GM19463 (cell line): ENCODE data around the gene KRT7.

Experiments
- ATAC-seq: cut with Tn5 transposase; IDR thresholded peaks from one replicate; pipeline ENCODE4 v1.9.1; 2021; ENCODE audit warnings: mild to moderate bottlenecking, moderate library complexity; ENCODE audit not compliant: unreplicated experiment

Gene KRT7

DNA sequence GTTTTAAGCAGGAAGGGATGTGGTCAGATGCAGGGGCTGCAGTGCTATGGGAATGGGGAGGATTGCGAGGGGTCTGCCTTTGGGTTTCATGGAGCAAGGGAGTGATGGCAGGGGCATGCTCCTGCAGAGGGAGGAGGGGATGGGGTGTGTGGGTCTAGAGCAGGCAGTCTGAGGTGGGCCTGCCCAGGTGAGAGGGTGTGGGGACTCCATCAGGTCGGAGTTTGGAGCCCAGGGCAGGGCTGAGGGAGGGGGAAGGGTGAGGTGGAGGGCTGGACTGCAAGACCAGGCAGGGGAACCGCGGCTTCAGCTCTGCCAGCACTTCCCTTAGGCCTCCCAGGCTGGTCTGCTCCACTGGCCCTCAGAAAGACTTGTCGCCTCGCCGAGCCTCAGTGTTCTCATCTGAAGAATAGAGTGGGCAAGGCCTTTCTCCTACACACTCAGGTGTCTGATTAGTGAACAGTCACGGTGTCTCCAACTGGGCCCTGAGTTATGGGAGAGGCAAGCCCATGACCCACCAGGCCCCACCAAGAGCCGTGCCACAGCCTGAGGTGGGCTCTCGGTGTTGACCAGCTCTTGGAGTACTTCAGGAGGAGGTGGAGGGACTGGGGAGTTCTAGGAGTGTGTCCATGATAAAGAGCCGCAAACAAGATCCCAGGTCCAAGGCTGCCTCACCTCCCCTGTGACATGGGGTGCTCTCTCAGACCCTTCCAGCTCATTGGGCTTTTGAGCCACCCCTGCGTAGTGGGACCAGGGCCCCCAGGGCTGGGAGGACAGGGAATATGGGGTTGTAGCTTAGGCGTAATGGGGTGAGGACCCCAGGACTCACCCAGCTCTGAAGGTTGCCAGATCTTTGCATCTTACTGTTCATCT is 21.1 kb upstream of the KRT7 start:
- ATAC-seq, result no peak

DNA sequence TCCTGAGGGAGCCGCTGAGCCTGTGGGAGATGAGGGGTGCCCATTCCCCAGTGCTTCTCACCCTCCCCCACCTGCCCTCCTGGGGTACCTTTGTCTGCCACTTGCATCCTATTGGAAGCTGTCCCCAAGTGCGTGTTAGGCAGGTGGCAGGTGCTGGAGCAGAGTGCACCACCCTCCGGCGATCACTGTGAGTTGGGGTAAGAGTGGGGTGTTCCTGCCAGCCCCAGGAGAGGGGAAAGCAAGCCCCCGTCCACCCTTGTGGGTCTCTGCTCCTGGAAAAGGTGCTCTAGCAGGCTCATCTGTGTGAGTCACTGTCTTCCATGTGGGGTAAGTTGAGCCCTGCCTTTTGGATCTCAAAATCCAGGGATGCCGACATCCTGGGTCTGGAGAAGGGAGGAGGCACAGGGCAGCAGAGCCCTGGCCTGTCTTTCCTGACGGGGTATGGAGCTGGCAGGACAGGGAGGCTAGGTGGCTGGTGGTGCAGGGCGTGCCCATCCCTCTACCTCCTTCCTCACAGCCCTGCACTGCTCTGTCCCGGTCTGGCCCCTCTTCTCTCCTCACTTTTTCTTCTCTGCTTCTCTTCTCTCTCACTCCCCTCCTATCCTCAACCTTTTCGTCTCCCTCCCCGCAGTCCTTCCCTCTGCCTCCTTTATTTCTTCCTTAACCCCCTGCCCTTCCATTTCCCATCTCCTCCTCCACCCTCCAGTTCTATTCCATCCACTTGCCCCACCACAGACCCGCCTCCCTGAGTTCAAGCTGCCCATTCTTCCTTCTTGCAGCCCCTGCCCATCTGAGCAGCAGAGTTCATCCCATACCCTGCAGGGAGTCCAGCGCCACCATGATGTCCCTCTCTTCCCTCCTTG is 20.1 kb upstream of the KRT7 start:
- ATAC-seq, result no peak

- ATAC-seq, result no peak
Measured at GRCh38 chr12:52213564-52214420, 19.3 kb upstream of the KRT7 start.

- no peak for ATAC-seq
Measured at GRCh38 chr12:52214421-52214802, 18.6 kb upstream of the KRT7 start.

GRCh38 chr12:52215587-52216031 is 17.4 kb upstream of the KRT7 start:
- ATAC-seq, result no peak

DNA sequence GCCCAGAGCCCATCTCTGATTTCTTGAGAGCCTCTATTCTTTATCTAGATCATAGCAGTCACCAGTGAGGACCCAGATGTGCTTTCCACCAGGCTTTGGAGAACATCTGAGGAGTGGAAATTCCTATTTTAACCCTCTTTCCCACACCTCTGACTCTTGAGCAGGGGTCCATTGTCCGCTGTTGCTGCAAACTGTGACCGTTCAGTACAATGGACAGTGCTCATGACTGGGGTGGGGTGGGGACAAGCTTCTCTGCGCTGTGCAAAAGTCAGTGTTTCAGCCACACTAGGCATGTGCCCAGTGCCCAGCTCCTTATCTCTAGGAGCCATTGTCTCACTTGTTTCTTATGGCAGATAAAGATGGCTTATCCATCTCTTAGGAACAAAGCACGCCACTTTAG is 16.9 kb upstream of the KRT7 start:
- no peak for ATAC-seq

DNA sequence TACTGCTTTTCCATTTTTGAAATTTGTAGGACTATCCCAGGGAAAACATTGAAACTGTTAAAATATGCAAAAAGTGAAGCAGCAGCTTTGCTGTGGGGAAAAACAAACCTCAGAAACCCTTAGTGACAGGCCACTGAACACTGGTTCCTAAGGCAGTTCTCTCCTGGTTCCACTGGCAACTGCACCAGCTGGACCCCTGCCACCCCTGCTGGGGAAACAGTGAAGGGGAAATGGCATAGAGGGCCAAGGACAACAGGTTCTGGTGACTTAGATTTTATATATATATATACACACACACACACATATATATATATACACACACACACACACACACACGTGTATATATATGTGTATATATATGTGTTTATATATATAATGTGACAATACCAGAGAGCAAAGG is 16.2 kb upstream of the KRT7 start:
- no peak for ATAC-seq

GRCh38 chr12:52217223-52217622 is 15.8 kb upstream of the KRT7 start:
- no peak for ATAC-seq

DNA sequence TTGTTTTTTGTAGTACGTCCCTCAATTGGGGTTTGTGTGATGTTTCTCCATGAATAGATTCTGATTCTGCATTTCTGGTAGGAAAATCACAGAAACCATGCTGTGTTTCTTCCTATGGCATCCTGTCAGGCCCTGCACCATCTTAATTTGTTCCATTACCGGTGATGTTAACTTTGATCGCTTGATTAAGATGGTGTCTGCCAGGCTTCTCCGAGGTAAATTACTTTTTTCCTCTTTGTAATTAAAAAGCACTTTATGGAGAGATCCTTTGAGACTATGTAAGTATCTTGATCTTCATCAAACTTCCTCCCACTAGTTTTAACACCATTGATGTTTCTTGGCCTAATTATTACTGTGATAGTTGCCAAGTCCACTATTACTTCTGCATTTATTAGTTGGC is 15.0 kb upstream of the KRT7 start:
- ATAC-seq, result no peak

DNA sequence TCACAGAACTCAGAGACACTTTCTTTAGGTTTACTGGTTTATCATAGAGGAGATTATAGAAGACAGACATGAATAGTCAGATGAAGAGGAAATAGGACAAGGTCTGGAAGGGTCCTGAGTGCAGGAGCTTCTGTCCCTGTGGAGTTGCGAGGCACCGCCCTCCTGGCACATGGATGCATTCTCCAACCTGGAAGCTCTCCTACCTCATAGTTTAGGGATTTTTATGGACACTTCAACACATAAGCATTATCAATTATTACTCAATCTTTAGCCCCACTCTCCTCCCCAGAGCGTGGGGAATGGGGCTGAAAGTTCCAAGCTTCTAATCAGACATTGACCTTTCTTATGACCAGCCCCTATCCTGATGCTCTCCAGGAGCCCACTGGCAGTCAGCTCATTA is 12.6 kb upstream of the KRT7 start:
- ATAC-seq, result no peak

GRCh38 chr12:52221070-52221781 is 11.8 kb upstream of the KRT7 start:
- ATAC-seq, result no peak

GRCh38 chr12:52221912-52222457 is 11.1 kb upstream of the KRT7 start:
- ATAC-seq, result peak; percentile 74

DNA sequence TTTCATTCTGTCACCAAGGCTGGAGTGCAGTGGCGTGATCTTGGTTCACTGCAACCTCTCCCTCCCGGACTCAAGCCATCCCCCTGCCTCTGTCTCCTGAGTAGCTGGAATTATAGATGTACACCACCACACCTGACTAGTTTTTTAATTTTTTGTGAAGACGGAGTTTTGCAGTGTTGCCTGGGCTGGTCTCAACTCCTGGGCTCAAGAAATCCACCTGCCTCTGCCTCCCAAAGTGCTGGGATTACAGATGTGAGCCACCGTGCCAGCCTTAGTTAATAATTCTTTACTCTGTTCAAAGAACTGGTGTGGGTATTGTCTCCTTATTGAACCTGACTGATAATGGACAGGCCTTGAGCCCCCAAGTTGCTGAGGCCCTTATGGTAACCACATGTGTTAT is 10.4 kb upstream of the KRT7 start:
- ATAC-seq, result no peak

- ATAC-seq, result no peak
Measured at GRCh38 chr12:52223406-52224039, 9.5 kb upstream of the KRT7 start.

DNA sequence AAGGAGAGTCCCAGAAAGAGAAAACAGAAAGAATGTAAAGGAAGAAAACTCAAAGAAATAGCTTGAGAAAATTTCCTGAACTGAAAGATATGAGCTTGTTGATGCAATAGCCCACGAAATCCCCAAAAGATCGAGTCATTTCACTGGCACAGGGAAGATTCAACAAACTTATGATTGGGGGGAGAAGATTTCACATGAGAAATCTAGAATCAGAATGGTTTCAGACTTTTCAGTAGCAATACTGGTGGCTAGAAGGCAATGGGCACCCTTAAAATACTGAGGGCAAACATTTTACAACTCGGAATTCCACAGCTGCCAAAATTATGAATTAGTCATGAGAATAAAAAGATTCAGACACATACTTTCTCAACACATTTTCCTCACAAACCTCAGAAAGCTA is 8.9 kb upstream of the KRT7 start:
- no peak for ATAC-seq

DNA sequence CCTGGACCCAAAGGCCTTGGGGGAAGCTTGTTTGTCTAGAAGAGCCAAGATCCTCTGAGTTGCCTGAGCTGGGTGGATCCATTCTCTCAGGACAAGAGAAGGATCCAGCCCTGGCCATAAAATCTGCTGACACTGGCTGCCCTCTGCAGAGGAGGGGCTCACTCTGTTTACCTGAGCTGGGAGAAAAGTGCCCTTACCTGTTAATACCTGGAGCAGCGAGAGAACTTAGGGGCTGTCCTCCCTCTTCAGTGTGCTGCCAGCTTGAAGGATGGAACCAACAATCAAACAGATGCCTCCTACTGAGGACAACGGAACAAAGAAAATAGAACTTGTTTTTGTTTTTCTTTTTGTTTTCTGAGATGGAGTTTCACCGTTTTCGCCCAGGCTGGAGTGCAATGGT is 7.3 kb upstream of the KRT7 start:
- no peak for ATAC-seq

DNA sequence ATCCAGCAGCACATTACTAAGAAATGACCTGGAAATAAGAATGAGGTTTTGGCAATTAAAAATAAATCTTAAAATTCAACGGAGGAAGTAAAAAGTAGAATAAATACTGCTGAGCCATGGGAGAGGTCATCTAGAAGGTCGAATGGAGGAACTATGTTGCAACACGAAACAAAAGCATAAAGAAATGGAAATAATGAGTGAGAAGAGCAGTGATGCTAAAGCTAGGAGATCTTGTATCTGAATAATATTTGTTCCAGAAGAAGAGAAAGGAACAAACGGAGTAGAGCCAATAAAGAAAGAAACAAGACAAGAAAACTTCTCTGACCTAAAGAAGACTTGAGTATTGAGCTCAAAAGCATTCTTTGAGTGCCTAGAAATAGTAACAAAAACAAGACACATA is 6.6 kb upstream of the KRT7 start:
- ATAC-seq, result no peak

DNA sequence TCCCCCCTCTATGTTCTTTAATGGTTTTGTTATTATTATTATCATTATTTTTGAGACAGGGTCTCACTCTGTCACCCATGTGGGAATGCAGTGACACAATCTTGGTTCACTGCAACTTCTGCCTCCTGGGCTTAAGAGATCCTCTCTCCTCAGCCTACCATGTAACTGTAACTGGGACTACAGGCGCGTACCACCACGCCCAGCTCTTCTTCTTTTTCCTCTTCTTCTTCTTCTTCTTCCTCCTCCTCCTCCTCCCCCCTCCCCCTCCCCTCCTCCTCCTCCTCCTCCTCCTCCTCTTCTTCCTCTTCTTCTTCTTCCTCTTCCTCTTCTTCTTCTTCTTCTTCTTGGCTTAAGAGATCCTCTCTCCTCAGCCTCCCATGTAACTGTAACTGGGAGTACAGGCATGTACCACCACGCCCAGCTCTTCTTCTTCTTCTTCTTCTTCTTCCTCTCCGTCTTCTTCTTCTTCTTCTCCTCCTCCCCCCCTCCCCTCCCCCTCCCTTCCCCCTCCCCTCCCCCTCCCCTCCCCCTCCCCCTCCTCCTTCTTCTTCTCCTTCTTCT is 5.4 kb upstream of the KRT7 start:
- ATAC-seq, result no peak

- ATAC-seq, result no peak
Measured at GRCh38 chr12:52228366-52228765, 4.7 kb upstream of the KRT7 start.
